Measurements from ENCODE around the gene MCM3AP.

DNA sequence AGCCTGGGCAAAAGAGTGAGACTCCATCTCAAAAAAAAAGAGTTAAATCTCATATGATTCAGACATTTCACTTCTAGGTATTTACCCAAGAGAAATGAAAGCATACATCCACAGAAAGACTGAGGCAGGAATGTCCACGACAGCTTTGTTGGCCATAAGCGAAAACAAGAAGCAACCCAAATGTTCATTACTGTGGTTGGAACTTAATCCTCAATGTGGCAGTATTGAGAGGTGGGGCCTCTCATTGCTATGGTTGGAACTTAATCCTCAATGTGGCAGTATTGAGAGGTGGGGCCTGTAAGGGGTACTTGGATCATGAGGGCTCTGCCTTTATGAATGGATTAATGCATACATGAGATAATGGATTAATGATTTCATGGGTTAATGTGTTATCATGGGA, 23.0 kb upstream of the MCM3AP start:
- TF ChIP-seq, protein P1, sequence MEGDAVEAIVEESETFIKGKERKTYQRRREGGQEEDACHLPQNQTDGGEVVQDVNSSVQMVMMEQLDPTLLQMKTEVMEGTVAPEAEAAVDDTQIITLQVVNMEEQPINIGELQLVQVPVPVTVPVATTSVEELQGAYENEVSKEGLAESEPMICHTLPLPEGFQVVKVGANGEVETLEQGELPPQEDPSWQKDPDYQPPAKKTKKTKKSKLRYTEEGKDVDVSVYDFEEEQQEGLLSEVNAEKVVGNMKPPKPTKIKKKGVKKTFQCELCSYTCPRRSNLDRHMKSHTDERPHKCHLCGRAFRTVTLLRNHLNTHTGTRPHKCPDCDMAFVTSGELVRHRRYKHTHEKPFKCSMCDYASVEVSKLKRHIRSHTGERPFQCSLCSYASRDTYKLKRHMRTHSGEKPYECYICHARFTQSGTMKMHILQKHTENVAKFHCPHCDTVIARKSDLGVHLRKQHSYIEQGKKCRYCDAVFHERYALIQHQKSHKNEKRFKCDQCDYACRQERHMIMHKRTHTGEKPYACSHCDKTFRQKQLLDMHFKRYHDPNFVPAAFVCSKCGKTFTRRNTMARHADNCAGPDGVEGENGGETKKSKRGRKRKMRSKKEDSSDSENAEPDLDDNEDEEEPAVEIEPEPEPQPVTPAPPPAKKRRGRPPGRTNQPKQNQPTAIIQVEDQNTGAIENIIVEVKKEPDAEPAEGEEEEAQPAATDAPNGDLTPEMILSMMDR (conservative IDR thresholded peaks at IDR 0.05; ENCODE audit: low read depth, low read length), result no peak
- TF ChIP-seq EZH2 (IDR thresholded peaks at IDR 0.05; ENCODE audit: low read length, unreplicated experiment) (no peak), EZH2phosphoT487 (IDR thresholded peaks at IDR 0.05; ENCODE audit: borderline replicate concordance, low read length) (no peak)
